SW 1271 (cell line): ENCODE results near the gene PKD1.

Source experiments
- DNase-seq, 2 experiments: peaks; one replicate each; lab custom pipeline; 2025; lab: John Stamatoyannopoulos, UW

The PKD1 gene

GRCh38 chr16:2135770-2136490 is at the start of gene PKD1:
Gene PKD1 (minus strand): TSS chr16:2135898. CDS start chr16:2135689, 209 bp downstream.
- DNase-seq = peak; percentile 48 to 70

GRCh38 chr16:2184962-2185361 is 49.3 kb upstream of the PKD1 start:
- no peak for DNase-seq

GRCh38 chr16:2184346-2184745 is 48.6 kb upstream of the PKD1 start:
- DNase-seq = no peak

- no peak for DNase-seq
Observed at GRCh38 chr16:2183671-2184070, 48.0 kb upstream of the PKD1 start.

GRCh38 chr16:2181952-2182351 is 46.3 kb upstream of the PKD1 start:
- no peak for DNase-seq

- DNase-seq = no peak
Observed at GRCh38 chr16:2180962-2181923, 45.5 kb upstream of the PKD1 start.

- no peak for DNase-seq
Observed at GRCh38 chr16:2180461-2180860, 44.8 kb upstream of the PKD1 start.

- DNase-seq = no peak
Observed at GRCh38 chr16:2179576-2179975, 43.9 kb upstream of the PKD1 start.

- DNase-seq = no peak
Observed at GRCh38 chr16:2179107-2179501, 43.4 kb upstream of the PKD1 start.

GRCh38 chr16:2178321-2179106 is 42.8 kb upstream of the PKD1 start:
- no peak for DNase-seq

GRCh38 chr16:2177561-2177960 is 41.9 kb upstream of the PKD1 start:
- no peak for DNase-seq

GRCh38 chr16:2177101-2177500 is 41.4 kb upstream of the PKD1 start:
- no peak for DNase-seq

GRCh38 chr16:2176047-2176446 is 40.3 kb upstream of the PKD1 start:
- DNase-seq = no peak

GRCh38 chr16:2175454-2175853 is 39.8 kb upstream of the PKD1 start:
- DNase-seq = no peak

- no peak for DNase-seq
Observed at GRCh38 chr16:2174396-2175131, 38.9 kb upstream of the PKD1 start.

- DNase-seq = no peak
Observed at GRCh38 chr16:2173916-2174315, 38.2 kb upstream of the PKD1 start.

- DNase-seq = no peak
Observed at GRCh38 chr16:2173366-2173765, 37.7 kb upstream of the PKD1 start.

GRCh38 chr16:2172688-2173335 is 37.1 kb upstream of the PKD1 start:
- no peak for DNase-seq

- DNase-seq = no peak
Observed at GRCh38 chr16:2171601-2172178, 36.0 kb upstream of the PKD1 start.

GRCh38 chr16:2170587-2171435 is 35.1 kb upstream of the PKD1 start:
- DNase-seq = no peak
